Measurements from ENCODE around the gene GATA5.

- no peak for TF ChIP-seq POLR2A (IDR thresholded peaks at IDR 0.05)
- TF ChIP-seq CTCF (IDR thresholded peaks at IDR 0.05 in 4 of 5, conservative IDR thresholded peaks at IDR 0.05 in 1 of 5) = no peak
Observed at GRCh38 chr20:62473717-62474603, 1.8 kb downstream of the GATA5 start.

Data from gastrocnemius medialis (tissue), 4 donors.